ENCODE results near the gene LRRIQ1. TPM values are rescaled to one million over a fixed set of nuclear protein-coding genes. Genes with fewer than 3 reads are reported as not detected.

LRRIQ1 gene
- polyA plus RNA-seq, 1 donor = 37.4 TPM

- DNase-seq = peak; percentile 69
These were observed 244.2 kb downstream of the LRRIQ1 start, which contains the start of gene ALX1 for GRCh38 chr12:85280165-85280983. Gene ALX1 (plus strand): TSS chr12:85280220. CDS start chr12:85280262, 42 bp downstream.

GRCh38 chr12:85280984-85281630, 245.0 kb downstream of the LRRIQ1 start:
- DNase-seq = no peak

- DNase-seq = no peak
These were observed 245.6 kb downstream of the LRRIQ1 start for GRCh38 chr12:85281636-85282312.

- no peak for DNase-seq
These were observed 247.4 kb downstream of the LRRIQ1 start for GRCh38 chr12:85283560-85283959.

Other genes with a start within 250 kb of the LRRIQ1 start
- 1.1 TPM for gene SLC6A15, start 123.6 kb upstream of the LRRIQ1 start, polyA plus RNA-seq (ENCODE audit: insufficient read length)
- 0.88 TPM for gene TSPAN19, start 74 bp upstream of the LRRIQ1 start, polyA plus RNA-seq (ENCODE audit: insufficient read length)
- 26.5 TPM for gene ALX1, start 243.9 kb downstream of the LRRIQ1 start, polyA plus RNA-seq (ENCODE audit: insufficient read length)

All from left kidney (tissue), 2 donors.